HG02623 (cell line): ENCODE measurements around the gene SPATA13.
"Not testable (repeated sequence)": the region's sequence is repeated elsewhere in the genome, so short reads cannot be mapped to it uniquely, and the experiment has no call there.

Experiments
- ATAC-seq: cut with Tn5 transposase; IDR thresholded peaks from one replicate; pipeline ENCODE4 v1.9.1; 2021; ENCODE audit warnings: moderate library complexity; ENCODE audit not compliant: unreplicated experiment

The SPATA13 gene

DNA sequence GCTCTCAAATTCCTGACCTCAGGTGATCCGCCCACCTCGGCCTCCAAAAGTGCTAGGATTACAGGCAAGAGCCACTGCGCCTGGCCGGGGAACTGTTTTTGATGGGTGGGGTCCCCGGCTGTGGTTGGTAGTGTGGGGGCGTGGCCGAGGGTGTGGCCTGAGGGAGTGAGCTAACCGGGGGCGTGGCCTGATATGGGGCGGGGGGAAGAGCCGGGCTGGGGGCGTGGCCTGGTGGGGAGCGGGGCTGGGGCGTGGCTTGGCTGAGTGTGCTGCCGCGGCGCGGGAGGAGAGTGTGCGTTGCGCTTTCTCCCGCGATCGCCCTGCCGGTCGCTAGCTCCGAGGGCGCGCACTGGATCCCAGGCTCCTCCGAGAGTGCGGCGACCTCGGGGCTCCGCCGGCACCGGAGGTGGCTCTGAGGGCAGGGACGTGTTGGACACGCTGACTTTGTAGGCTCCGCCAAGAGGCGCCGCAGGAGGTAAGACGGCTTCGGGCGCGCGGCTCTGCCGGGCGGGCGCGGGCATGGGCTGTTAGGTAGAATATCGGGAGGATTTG is at the start of gene SPATA13:
TSS of gene SPATA13 (plus strand) at position 263 of the 552 bp plus-strand sequence. CDS start 62,210 bp downstream, outside the sequence.
- ATAC-seq, result peak; percentile 80

DNA sequence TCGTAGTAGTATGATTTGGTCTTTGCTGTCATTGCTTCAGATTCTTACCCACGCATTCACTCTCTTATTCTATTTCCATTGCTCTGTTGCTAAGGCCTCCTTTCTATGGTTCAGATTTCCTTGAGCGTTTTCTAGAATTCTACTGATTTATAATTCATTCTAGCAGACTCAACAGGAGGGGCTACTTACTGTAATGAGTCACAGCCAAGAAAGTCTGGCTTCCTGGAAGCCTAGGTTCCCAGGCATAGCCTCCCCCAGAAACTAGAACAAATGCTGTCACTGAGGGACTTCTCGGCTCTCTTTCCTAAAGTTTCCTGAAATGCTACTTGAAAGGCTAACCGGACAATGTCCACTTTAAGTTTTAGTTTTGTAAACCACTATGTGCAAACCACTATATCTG is 47.7 kb upstream of the SPATA13 start:
- no peak for ATAC-seq

DNA sequence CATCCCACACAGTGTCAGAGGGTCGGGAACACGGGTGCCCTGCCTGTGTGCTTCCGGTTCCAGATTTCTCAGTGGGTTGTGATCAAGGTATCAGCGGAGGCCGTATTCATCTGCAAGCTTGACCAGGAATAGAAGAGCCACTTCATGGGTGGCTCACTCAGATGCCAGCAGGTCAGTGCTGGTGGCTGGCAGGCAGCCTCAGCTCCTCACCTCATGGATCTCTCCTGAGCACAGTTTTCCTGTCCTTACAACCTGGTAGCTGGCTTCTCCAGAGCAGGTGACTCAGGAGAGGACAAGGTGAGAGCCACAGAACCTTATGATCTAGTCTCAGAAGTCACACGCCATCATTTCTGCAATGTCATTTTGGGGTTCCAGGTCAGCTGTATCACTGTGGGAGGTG is 44.8 kb upstream of the SPATA13 start:
- no peak for ATAC-seq

DNA sequence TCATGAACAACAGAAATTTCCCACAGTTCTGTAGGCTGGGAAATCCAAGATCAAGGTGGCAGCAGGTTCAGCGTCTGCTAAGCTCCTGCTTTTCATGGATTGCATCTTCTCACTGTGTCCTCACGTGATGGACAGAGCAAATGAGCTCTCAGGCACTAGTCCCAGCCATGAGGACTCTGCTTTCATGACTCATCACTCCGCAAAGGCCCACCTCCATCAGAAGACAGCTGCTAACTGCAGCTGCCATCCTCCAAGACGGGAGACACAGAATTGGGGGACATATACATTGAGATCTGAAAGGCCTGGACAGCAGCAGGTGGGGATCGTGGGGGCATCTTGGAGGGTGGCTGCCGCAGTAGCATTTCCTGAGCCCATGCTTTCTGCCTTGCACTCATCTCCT is 44.4 kb upstream of the SPATA13 start:
- ATAC-seq, result no peak

DNA sequence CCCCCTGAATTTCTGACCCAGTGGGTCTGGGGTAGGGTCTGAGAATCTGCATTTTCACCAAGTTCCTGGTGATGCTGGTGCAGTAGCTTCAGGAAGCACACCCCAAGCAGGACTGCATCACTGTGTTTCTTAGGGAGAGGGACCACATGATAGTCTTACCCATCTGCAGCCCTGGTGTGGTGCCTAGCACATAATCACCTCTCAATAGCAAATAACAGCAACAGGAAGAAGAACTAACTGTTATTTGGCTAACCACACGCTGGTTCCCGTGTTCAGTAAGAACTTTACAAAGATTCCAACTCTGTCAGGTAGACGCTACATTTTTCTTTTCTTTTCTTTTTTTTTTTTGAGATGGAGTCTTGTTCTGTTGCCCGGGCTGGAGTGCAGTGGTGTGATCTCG is 41.9 kb upstream of the SPATA13 start:
- ATAC-seq, result no peak

DNA sequence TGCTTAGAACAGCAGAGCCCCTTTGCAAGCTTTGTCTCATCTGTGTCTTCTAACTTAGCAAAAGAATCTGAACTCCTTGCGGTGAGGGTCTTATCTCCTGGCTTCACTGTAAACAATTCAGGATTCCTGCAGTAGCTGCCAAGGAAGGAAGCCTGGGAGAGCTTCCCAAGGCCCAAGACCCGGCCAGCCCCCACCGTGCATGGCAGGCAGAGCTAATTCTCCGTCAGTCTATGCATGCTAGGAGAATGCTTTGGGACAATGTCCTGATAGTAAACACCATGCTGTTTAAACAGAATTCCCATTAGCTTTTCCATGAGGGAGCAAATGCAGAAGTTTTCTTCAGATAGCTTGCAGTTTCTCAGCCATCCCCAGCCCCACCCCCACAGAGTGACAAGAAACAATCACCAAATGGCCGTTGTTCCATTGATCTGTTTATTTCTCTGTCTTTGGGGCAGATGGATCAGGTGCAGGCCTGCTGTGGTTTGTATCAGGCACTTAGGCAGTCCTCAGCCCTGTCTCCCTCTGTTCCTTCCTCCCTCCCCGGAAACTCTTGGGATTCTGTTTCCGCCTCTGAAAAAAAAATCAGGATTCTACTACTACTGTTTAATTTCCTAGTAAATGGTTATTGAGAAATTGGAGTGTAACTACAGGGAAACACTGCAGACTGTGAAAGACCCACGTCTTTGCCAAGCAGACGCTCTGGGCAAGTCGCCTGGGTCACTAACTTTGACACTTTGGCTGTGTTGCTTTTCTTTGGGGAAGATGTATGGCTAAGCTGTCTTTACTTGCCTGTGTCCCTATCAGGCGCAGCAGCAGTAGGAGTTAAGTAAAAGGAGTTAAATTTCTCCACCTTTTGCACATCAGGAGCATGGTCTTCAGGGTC is 40.7 kb upstream of the SPATA13 start:
- ATAC-seq, result no peak

DNA sequence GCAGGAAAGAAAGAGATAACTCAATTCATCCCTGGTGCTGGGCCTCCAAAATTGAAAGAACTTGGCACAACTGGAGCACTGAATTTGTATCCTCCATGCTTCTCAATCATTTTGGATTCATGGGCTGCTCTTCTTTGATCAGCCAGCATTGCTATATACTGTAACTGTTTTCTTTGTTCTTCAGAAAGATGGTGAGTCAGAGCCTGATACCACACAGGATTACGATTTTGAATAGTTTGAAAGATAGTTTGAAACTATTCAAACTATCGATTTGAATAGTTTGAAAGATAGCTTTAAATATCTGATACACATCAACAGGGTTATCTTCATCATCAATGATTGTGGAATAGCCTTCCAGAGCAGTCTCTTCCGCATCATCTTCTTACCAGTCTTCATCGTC is 38.5 kb upstream of the SPATA13 start:
- ATAC-seq, result not testable (repeated sequence)

DNA sequence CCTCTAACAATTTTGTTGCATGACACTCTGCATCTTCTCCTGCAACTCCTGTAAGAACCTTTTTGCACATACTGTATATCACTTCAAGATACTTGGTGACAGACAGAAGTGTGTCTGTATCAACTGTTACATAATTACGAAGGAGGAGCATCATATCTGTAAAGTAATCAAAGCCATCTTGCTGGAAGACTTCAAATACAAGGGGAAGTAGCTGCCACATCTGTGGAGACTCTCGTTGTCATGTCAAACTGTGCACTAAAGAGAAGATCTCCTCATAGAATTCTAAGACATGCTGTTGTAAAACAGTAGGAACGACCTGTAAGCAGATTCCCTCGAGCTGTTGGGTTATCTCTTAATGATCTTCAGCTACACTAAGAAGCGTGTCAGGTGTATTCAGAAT is 38.0 kb upstream of the SPATA13 start:
- ATAC-seq, result no peak

DNA sequence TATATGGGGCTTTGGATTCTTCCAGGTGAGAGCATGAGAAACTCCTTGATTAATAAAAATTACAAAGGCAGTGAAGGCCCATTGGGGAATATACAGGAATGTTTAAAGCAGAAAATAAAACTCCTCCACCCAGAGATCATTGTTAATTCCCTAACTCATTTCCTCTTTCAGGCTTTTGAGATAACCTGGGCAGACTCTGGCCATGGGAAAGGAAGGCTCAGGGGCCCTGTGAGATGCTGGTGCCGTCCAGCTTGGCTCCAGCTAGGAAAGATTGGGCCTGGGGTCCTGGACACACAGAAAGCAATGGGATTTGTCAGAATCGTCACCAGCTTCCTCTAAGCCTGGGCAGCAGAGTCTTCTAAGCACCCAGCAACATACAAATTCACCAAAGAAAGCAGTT is 36.8 kb upstream of the SPATA13 start:
- no peak for ATAC-seq

DNA sequence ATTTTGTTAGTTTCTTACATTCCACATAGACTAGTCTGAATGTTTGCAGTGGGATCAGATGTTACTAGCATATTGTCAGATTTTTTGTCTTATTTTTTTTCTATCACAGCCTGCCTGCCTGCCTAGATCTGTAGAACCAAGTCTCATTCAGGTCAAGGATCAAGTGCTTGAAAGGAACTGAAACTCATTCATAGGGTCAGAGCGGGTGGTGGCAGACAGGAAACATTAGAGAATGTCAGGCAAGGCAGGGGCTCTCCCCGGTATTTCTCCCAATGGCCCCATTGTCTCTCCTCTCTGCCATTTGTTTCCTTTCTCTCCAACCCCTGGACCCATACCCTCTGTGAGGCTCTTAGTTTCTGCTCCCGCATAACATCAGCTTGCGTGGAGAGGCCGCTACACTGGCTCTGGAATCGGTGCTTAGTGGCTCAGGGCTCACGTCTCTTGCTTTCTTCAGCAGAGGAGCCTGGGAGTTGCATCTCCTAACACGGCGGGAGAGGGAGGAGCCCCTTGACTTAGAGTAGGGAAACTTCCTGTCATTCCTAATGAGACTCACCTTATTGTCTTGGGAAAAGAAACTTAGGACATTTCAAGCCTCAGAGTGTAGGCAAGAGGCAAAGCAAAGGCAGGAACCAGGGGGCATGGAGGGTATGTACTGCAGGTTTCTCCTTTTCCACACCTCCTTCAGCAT is 35.6 kb upstream of the SPATA13 start:
- peak; percentile 89 for ATAC-seq

DNA sequence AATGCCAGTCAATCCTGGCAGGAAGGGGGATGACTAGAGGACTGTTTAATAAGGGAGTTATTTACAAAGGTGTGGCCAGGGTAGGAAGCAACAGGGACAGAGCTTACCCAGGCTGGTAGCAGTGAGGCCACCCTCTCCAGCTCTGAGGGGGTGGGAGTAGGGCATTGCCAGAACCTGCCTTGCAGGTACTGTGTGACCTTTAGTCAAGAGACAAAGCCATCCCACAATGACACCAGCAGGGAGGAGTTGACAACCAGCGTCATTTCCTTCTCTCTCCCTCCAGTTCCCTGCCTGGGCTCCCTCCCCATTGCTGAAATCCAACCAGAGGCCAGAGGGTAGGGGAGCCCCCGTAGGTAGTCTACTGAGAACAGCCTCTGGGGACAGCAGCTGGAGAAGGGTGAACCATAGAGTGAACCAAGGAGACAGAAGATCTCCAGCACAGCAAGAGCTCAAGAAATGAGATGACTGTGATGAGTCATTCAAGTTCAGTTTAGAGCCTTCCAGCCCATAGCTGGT is 33.3 kb upstream of the SPATA13 start:
- ATAC-seq, result peak; percentile 50

DNA sequence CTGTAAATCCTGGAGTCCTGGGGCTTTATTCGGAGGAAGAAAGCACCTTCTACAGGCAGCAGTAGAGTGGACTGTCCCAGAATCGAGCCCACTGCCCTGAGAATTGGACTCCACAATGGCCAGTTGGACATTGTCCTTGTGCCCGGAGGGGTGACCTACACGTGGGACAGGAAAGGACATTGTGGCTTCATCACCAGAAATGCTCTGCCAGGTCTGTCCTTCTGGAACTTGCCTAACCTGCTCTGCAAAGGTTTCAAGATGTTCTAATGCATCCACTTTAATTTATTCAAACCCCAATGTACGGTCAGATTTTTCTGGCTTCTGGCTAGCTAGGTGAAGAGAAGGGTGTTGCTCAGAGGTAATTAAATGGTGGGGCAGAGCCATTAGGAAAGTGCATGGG is 32.4 kb upstream of the SPATA13 start:
- no peak for ATAC-seq

DNA sequence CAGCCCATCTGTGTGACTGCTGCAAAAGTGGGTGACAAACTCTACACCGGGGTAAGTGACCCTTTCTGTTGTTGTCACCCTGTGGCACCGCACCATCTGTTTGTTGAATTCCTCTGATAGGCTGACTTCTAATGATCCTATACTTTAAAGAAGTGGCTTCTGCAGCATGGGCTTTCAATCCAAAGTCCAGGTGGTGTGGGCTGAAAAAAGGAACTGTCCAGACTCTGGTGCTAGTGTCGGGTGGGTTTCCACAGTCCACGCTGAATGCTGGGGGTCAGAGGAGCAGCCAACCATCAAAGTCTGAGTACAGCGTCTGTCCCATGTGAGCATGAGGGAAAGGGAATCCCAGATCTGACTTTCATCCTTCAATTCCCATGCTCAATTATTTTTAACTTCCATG is 31.6 kb upstream of the SPATA13 start:
- ATAC-seq, result no peak

DNA sequence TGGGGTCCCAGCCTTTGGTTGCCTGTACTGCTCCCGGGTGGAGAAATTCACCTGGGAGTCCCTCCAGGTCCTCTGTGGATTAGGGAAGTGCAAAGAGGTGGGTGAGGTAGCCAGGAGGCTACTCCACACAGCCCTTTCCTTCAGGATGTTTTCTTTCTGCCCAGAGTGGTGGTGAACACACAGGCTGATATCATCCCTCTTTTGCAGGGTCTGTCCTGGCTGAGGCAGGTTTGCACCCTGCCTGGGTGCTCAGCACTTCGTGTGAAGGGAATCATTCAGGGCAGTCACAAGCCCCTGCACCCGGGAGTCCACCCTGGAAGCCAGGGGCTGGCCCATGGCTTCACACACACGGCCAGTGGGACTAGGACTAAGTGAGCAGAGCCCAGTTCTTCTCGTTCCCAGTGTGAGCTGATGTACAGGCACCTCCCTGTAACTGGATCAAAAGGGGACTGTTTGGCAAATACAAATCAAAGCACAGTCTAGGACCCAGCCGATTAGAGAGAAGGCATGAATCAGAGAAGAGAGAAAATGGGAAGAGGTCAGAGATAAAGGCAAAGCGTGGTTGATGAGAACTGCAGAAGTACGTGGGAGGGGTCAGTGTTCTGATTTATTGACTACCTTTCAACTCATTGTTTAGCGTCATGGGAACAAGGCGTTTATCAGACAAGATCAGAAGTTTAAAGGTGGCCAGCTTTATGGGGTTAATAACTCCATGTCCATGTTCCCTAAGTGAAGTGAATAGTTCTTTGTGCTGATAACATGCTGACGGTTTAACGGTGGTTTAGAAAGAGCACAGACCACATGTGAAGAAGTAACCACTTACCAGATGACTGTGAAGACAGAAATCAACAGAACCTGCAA is 30.4 kb upstream of the SPATA13 start:
- ATAC-seq, result no peak

DNA sequence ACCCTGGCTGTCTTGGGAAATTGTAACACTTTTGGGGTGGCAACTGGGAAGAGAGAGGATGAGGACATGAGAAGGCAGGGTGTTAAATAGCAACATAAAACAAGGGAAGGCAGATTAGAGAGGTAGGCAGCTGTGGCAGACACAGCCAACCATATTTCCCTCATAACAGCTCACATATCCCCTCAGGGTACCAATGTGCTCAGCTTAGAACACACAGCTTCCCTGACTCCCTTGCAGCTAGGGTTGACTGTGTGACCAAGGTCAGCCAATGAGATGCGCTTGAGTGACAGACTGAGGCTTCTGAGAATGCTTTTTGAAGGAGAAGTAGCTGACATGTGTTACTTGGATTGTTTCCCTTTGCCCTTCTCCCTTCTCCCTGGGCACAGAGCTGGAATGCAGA is 28.8 kb upstream of the SPATA13 start:
- no peak for ATAC-seq

DNA sequence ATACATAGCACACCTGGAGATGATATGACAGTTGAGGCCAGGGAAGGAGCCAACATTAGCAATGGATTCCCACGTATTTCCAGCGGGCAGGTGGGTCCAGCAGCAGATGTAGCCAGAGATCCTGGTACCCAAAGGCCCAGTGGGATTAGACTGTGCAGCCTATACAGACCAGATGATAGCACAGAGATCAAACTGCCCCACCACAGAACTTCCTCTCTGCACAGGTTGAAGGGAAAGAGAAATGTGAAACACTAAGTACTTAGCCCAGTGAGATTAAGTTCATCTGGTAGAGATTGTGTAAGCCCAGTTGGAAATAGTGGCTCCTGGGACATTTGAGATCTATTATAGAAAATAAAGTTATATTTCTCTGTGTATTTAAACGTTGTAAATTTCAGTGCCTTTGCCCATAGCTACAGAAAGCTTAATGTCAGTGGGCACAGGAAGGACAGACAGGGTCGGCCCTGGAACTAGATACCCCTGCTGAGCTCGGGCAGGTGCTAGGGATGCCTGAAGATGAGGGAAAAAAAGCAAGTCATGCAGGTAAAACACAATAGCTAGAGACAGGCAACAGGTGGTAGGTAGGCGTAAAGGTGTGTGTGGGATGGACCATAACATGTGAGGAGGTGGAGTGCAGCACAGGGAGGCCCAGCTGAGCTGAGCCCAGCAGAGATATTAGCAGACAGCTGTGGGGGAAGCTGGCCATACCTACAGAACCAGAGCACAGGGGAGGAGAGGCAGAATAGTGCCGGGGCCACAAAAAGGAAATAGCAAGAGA is 27.3 kb upstream of the SPATA13 start:
- ATAC-seq, result no peak

DNA sequence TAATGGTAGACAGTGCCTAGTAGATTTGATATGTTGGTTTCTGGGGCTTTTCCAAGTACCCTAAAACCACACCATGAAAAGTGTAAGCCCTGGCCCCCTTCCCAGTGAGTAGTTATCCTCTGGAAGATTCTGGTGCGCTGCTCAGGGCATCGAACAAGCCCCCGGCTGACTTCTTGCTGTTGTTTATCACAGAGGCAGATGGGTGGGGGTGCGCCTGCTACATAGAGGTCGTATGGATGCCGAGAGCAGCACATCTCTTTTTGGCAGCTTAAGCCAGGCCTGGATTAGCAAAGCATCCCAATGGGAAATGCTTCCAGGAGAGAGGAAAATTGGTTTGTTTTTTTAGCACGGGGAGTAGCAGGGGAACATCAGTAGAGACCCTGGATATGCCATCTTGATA is 26.3 kb upstream of the SPATA13 start:
- no peak for ATAC-seq

DNA sequence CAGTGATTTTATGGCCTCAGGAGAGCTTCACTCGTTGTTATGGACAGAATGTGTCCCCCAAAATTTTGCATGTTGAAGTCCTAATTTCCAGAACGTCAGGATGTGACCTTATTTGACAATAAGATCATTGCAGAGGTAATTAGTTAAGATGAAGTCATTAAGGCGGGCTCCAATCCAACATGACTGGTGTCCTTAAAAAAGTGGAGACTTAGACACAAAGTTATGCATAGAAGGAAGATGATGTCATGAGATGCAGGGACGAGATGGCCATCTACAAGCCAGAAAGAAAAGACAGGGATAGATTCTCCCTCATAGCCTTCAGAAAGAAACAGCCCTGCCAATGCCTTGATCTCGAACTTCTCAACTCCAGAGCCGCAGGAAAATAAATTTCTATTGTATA is 25.8 kb upstream of the SPATA13 start:
- ATAC-seq, result no peak

DNA sequence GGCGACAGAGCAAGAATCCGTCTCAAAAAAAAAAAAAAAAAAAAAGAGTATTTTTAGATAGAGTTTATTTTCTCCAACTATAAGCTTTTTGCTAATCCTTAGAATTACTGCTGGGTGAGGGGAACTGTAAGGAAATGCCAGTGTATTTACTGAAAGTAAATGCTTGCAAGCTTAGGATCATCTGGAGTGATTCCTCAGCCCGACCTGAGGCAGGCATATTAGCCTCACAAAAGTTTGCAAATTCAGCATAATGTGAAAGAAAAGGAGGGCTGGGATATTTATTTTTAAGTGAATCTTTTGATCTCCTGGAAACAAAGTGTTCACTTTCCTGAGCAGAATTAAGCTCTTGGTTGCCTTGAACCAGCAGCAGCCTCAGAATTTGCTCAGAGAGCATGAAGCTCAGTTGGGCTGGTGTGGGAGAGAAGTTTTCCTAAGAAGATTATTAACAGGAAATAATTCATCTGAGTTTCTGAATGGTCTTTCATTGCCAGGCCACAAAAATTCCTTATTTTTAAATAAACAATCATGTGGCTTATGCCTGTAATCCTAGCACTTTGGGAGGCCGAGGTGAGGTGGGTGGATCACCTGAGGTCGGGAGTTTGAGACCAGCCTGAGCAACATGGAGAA is 24.7 kb upstream of the SPATA13 start:
- no peak for ATAC-seq

DNA sequence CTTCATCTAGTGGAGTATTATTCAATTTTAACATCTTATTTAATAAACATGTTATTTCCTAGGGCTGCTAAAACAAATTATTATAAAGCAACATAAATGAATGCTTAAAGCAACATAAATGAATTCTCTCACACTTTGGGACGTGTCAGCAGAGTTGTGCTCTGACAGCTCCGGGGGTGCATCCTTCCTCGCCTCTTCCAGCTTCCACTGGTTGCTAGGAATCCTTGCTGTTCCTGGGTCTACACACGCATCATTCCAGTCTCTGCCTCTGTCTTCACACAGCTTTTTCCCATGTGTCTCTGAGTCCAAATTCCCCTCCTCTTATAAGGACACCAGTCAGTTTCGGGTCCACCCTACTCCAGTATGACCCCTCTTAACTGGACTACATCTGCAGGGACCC is 21.6 kb upstream of the SPATA13 start:
- no peak for ATAC-seq
